Subcutaneous abdominal adipose tissue (tissue), 5 donors: ENCODE results near the gene UBE2R2.

ENCODE experiments used
- H3K27ac ChIP-seq: one replicate; pipeline ENCODE4 v1.7.0; 2013; ENCODE audit warnings: low read depth, mild to moderate bottlenecking, inconsistent platforms, low read length, moderate library complexity
- H3K27me3 ChIP-seq, 5 donors: one replicate each; pipeline ENCODE4 v1.7.0; 2013; ENCODE audit warnings: low read length in 5 of 5, inconsistent platforms in 1 of 5; ENCODE audit not compliant: control insufficient read depth in 5 of 5, insufficient read depth in 4 of 5
- H3K36me3 ChIP-seq, 5 donors: one replicate each; pipeline ENCODE4 v1.7.0; 2013; ENCODE audit warnings: low read length in 5 of 5; ENCODE audit not compliant: control insufficient read depth in 5 of 5, insufficient read depth in 5 of 5
- H3K4me1 ChIP-seq, 5 donors: one replicate each; pipeline ENCODE4 v1.7.0; 2013; ENCODE audit warnings: low read length in 5 of 5, mild to moderate bottlenecking in 3 of 5, moderate library complexity in 1 of 5; ENCODE audit not compliant: control insufficient read depth in 5 of 5, insufficient read depth in 5 of 5
- H3K4me3 ChIP-seq, 5 donors: one replicate each; pipeline ENCODE4 v1.7.0; 2013; ENCODE audit warnings: low read length in 5 of 5, low read depth in 1 of 5
- H3K9ac ChIP-seq, 5 donors: one replicate each; pipeline ENCODE4 v1.7.0; 2013; ENCODE audit warnings: low read length in 5 of 5, mild to moderate bottlenecking in 4 of 5, moderate library complexity in 3 of 5
- H3K9me3 ChIP-seq, 5 donors: one replicate each; pipeline ENCODE4 v1.7.0; 2013; ENCODE audit warnings: low read length in 5 of 5; ENCODE audit not compliant: control insufficient read depth in 5 of 5
- donor health status: healthy.
- donor health status: healthy.
- donor health status: healthy.
- donor health status: healthy.
- donor health status: healthy.

UBE2R2 gene

DNA sequence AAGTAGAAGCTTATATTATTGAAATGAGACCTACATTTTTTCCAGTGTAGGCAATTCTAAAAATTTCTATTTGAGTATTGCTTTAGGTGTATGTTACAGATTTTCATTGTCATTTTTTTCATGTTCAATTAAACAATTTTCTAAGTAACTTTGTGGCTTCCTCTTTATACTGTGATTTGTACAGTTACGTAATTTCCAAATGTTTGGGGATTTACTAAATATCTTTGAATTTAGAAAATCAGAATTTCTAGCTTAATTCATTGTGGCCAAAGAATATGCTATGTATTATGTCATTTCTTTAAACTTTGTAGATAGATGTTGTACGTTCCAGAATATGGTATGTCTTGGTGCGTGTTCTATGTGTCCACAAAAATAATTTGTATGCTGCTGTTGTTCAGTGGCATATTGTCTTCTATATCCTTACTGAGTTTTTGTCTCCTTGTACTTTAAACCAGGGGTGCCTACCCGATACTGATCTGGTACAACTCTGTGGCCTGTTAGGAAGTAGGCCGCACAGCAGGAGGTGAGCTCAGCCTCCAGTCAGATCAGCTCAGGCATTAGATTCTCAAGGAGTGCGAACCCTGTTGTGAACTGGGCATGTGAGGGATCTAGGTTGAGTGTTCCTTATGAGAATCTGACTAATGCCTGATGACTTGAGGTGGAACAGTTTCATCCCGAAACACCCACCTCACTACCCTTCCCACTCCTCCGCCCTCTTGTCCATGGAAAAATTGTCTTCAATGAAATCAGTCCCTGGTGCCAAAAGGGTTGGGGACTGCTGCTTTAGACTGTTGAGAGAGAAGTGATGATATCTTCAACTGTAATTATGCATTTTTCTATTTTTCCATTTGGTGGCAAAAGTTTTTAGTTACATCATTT is 63.5 kb downstream of the UBE2R2 start:
- H3K9ac ChIP-seq, result no peak overlapping the region
- H3K9me3 ChIP-seq, result no peaks in the 10 kb centered on the region
- H3K4me3 ChIP-seq, result no peak overlapping the region
- H3K36me3 ChIP-seq, result no peaks in the 10 kb centered on the region
- H3K27me3 ChIP-seq, result no peaks in the 10 kb centered on the region
- H3K27ac ChIP-seq, result no peak overlapping the region
- peaks cover 0 to 14% (median 12%) of the 10 kb centered on the region in 5 donors for H3K4me1 ChIP-seq

DNA sequence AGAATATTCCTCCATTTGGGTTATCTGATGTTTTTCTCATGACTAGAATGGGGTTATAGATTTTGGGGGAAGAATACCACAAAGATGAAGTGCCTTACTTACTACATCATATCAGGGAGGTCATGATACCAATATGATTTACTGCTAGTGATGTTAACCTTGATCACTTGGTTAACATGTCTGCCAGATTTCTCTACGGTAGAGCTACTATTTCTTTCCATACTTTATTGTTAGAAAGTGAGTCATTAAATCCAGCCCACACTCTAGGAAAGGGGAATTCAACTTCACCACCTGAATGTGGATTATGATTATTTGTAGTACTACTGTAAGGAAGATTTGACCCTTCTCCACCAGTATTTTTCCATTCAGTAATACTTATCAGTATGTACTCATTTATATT is 64.7 kb downstream of the UBE2R2 start:
- Histone ChIP-seq H3K4me1 (peaks cover 0 to 17% (median 13%) of the 10 kb centered on the region in 5 donors), H3K27ac (no peak overlapping the region), H3K36me3 (no peaks in the 10 kb centered on the region), H3K27me3 (no peaks in the 10 kb centered on the region), H3K9me3 (no peaks in the 10 kb centered on the region), H3K9ac (no peak overlapping the region), H3K4me3 (no peak overlapping the region)

DNA sequence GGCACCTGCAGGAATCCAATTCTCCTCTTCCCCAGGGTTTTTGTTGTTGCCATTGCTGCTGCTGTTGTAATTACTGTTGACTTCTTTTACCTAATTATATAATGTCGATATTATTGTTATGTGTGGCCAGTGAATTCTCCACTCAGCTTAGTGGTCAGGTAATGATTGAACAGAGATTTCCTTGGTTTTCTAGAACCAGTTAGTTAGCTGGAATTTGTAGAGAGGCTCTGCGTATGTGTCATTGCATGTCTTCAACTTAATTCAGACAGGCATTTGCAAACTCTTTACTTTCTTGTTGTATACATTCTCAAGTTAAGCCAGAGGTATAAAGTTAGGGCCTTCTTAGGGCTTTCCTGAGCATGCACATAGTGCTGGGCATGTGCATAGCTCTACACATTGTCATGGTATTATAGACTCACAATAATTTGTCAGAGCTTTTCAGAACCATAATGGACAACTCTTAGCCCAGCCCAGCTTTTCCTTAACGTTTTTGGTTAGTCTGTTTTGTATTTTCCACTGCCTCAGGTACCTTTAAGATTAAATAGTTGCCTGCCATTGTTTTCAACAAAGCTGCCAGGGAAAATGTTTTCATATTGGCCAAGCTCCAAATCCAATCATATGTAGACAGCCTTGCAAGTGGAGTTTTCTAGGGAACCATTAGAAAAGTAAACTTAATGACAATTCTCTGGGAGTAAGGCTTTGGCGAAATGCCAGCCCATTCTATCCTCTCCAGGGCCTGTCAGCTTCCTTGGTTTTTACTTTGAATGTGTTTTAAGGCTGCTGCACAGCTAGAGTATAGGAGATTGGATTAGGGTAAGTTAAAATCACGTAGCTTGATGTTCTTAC is 68.1 kb downstream of the UBE2R2 start:
- Histone ChIP-seq H3K4me3 (no peak overlapping the region), H3K4me1 (peaks cover 0 to 14% (median 9%) of the 10 kb centered on the region in 5 donors), H3K9ac (no peak overlapping the region), H3K27ac (no peak overlapping the region), H3K9me3 (no peaks in the 10 kb centered on the region), H3K36me3 (peaks cover 0 to 5% (median 0%) of the 10 kb centered on the region in 5 donors), H3K27me3 (no peaks in the 10 kb centered on the region)

DNA sequence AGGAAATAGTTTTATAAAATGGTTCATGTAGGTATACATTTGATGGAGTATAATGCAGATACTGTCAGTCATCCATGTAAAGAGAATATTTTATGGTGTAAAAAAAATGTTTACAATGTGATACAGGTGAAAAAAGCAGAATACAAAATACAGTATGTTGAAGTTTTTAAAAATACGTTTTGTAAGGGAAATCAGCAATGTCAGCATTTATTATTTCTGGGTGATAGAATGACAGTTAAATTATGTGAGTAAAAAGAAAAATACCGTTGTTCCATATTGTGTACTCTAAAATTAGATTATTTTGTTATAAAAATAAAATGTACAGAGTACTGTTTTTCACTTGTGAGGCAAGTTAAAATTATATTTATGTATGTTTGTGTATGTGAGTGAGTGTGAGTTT is 69.0 kb downstream of the UBE2R2 start:
- peaks cover 0 to 12% (median 9%) of the 10 kb centered on the region in 5 donors for H3K4me1 ChIP-seq
- H3K36me3 ChIP-seq, result peaks cover 0 to 6% (median 3%) of the 10 kb centered on the region in 5 donors
- H3K9me3 ChIP-seq, result no peaks in the 10 kb centered on the region
- H3K9ac ChIP-seq, result no peak overlapping the region
- no peak overlapping the region for H3K27ac ChIP-seq
- H3K4me3 ChIP-seq, result no peak overlapping the region
- no peaks in the 10 kb centered on the region for H3K27me3 ChIP-seq

DNA sequence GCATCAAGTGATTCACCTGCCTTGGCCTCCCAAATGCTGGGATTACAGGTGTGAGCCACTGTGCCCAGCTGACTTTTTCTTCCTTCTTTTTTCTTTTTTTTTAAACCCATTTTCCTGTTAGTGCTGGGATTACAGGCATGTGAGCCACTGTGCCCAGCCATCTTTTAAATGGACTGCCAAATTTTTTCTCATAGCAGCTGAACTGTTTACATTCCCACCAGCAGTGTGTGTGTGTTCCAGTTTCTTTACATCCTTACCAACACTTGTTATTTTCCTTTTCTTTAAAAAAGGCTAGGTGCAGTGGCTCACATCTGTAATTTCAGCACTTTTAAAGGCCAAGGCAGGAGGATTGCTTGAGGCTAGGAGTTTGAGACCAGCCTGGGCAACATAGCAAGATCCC is 76.9 kb downstream of the UBE2R2 start:
- no peak overlapping the region for H3K9ac ChIP-seq
- H3K27me3 ChIP-seq, result no peaks in the 10 kb centered on the region
- H3K4me1 ChIP-seq, result peaks cover 0 to 3% (median 0%) of the 10 kb centered on the region in 5 donors
- H3K36me3 ChIP-seq, result peaks cover 0 to 6% (median 0%) of the 10 kb centered on the region in 5 donors
- no peak overlapping the region for H3K4me3 ChIP-seq
- H3K27ac ChIP-seq, result no peak overlapping the region
- no peaks in the 10 kb centered on the region for H3K9me3 ChIP-seq

DNA sequence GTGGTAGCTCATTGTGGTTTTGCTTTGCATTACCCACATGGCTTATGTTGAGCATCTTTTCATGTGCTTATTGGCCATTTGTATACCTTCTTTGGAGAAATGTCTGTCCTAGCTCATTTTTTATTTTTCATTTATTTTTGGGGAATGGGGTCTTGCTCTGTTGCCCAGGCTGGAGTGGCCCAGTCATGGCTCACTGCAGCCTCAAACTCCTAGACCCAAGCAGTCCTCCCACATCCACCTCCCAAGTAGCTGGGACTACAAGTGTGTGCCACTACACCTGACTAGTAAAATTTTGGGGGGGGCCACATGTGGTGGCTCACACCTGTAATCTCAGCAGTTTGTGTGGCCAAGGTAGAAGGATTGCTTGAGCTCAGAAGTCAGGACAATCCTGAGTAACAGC is 77.4 kb downstream of the UBE2R2 start:
- peaks cover 0 to 3% (median 0%) of the 10 kb centered on the region in 5 donors for H3K4me1 ChIP-seq
- no peaks in the 10 kb centered on the region for H3K27me3 ChIP-seq
- no peaks in the 10 kb centered on the region for H3K9me3 ChIP-seq
- H3K27ac ChIP-seq, result no peak overlapping the region
- no peak overlapping the region for H3K4me3 ChIP-seq
- peaks cover 0 to 6% (median 0%) of the 10 kb centered on the region in 5 donors for H3K36me3 ChIP-seq
- H3K9ac ChIP-seq, result no peak overlapping the region

DNA sequence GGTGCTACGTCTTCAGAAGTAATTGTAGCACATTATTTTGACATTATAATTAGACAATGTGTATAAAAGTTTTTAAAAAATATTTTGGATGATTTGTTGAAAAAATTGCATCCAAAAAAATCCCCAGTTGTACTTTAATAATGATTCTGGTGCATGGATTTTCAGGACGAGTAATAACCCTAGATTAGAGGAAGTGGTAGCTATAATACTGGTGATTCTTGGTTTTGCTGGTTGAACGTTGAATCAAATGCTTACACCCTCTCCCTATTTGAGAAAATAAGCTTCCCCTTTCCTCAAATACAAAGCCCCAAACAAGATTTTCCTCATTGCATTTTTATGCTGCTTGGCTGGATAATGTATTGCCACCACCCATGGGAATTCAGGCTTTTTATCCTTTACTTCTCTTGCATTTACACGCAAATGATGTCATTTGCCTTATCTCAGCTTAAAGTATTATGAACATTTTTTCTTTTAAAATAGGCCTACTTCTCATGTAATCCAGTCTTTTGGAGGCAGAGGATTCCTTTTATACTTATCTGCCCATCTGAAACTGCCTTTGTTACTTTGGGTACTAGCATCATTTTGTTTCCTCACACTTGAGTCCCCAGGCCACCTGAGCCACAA is 86.3 kb downstream of the UBE2R2 start:
- Histone ChIP-seq H3K9me3 (no peaks in the 10 kb centered on the region), H3K27ac (no peak overlapping the region), H3K9ac (no peak overlapping the region), H3K4me3 (no peak overlapping the region), H3K27me3 (no peaks in the 10 kb centered on the region), H3K36me3 (peaks cover 12 to 27% (median 20%) of the 10 kb centered on the region in 5 donors), H3K4me1 (peaks cover 0 to 8% (median 0%) of the 10 kb centered on the region in 5 donors)

DNA sequence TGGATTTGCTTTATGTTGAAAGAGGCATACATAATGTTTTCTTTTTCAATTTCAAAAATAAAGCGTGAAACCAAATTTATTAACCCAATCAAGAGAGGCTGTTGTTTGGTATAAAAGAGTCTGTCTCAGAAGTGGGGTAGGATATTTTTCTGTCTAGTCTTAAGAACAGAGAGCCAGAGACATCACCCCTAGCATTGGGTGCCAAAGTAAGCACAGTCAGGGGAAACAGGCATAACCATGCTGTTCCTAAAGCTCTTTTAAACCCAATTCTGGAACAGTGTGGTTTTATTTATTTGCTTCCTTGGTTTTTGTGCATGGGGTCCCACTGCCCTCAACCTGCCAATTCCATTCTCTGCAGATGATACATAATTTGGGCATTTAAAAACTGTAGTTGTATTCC is 88.2 kb downstream of the UBE2R2 start:
- H3K27me3 ChIP-seq, result no peaks in the 10 kb centered on the region
- peaks cover 8 to 25% (median 18%) of the 10 kb centered on the region in 5 donors for H3K36me3 ChIP-seq
- H3K4me1 ChIP-seq, result peaks cover 0 to 8% (median 0%) of the 10 kb centered on the region in 5 donors
- H3K4me3 ChIP-seq, result no peak overlapping the region
- no peak overlapping the region for H3K27ac ChIP-seq
- no peaks in the 10 kb centered on the region for H3K9me3 ChIP-seq
- no peak overlapping the region for H3K9ac ChIP-seq

DNA sequence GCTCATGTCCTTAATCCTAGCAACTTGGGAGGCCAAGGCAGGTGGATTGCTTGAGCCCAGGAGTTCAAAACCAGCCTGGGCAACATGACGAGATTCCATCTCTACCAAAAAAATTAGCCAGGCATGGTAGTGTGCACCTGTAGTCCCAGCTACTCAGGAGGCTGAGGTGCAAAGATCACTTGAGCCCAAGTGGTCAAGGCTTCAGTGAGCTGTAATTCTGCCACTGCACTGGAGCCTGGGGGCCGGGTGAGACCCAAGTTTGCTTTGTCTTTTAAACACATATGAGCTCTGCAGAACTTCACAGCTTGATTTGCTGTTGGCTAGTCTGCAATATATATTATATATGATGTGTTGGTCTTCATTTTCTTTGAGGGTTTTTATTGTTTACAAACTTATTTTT is 89.8 kb downstream of the UBE2R2 start:
- Histone ChIP-seq H3K4me1 (peaks cover 0 to 8% (median 0%) of the 10 kb centered on the region in 5 donors), H3K27me3 (no peaks in the 10 kb centered on the region), H3K36me3 (peaks cover 0 to 12% (median 8%) of the 10 kb centered on the region in 5 donors), H3K9me3 (no peaks in the 10 kb centered on the region), H3K4me3 (no peak overlapping the region), H3K27ac (no peak overlapping the region), H3K9ac (peak overlapping the region in 1 of 5 donors; percentile 3)
